MCF 10A (cell line): Measurements from ENCODE around the gene TRANK1. TPM values are rescaled to one million over a fixed set of nuclear protein-coding genes. Genes with fewer than 3 reads are reported as not detected.

ENCODE experiments used
- BruUV-seq: library from RNA; stranded (reverse); fragments of 400-500 nt; replicated peaks from 2 replicates; lab custom pipeline; 2021; lab: Mats Ljungman, UMichigan
- CTCF ChIA-PET: fragments of 300-600 bp; sonication (Branson Sonifier 250); formaldehyde crosslinking; extraction: SDS; loops from one replicate; lab custom pipeline; 2021; ENCODE audit warnings: antibody characterized with exemption, inconsistent platforms; lab: Yijun Ruan, JAX
- POLR2A ChIA-PET: fragments of 300-600, 350-650 bp; sonication (Branson Sonifier 250); formaldehyde crosslinking; extraction: SDS; loops from one replicate; lab custom pipeline; 2020; ENCODE audit warnings: antibody characterized with exemption, inconsistent platforms; lab: Yijun Ruan, JAX
- DNase-seq: peaks from one replicate; pipeline ENCODE4 v3.0.0-alpha.2; 2018; ENCODE audit not compliant: unreplicated experiment
- H3K27ac Mint-ChIP-seq: one replicate; pipeline ENCODE4 v1.8.0; 2022; ENCODE audit warnings: mild to moderate bottlenecking, low read depth, mixed read lengths; ENCODE audit not compliant: unreplicated experiment
- H3K27me3 Mint-ChIP-seq: one replicate; pipeline ENCODE4 v1.8.0; 2022; ENCODE audit warnings: mixed read lengths; ENCODE audit not compliant: insufficient read depth, unreplicated experiment
- H3K36me3 Mint-ChIP-seq: one replicate; pipeline ENCODE4 v1.8.0; 2022; ENCODE audit warnings: mild to moderate bottlenecking, moderate library complexity, mixed read lengths; ENCODE audit not compliant: insufficient read depth, unreplicated experiment
- H3K4me1 Mint-ChIP-seq: one replicate; pipeline ENCODE4 v1.8.0; 2022; ENCODE audit warnings: mixed read lengths; ENCODE audit not compliant: insufficient read depth, unreplicated experiment
- H3K4me3 Mint-ChIP-seq: one replicate; pipeline ENCODE4 v1.8.0; 2022; ENCODE audit warnings: mild to moderate bottlenecking, moderate library complexity, mixed read lengths; ENCODE audit not compliant: unreplicated experiment
- H3K9me3 Mint-ChIP-seq: one replicate; pipeline ENCODE4 v1.8.0; 2022; ENCODE audit warnings: mixed read lengths; ENCODE audit not compliant: unreplicated experiment
- CTCF ChIP-seq: fragments of 200-600 bp; IDR thresholded peaks from one replicate; pipeline ENCODE4 v1.8.0; 2022; ENCODE audit warnings: antibody characterized with exemption, mild to moderate bottlenecking; ENCODE audit not compliant: unreplicated experiment
- intact Hi-C: fragments of 100-400 bp; cut with micrococcal nuclease; formaldehyde crosslinking; loops from 2 replicates; pipeline ENCODE4 v1.14.1; 2022
- total RNA-seq: library from RNA; stranded (reverse); gene quantifications from 2 replicates; pipeline ENCODE4 v1.2.3, GENCODE V29; 2022

The TRANK1 gene
- total RNA-seq, 1 experiment from 2014 or later, result 4.7 TPM

- BruUV-seq, result no TSS peak
- H3K4me1 Mint-ChIP-seq, result no peaks in the 10 kb centered on the region
- H3K27ac Mint-ChIP-seq, result no peak overlapping the region
- intact Hi-C loops, result loop anchor here (2.0 kb wide), 1 partner anchor 49 kb away; no protein-coding TSS in a partner anchor
- DNase-seq, result no peak
- ChIA-PET POLR2A (no interaction called here), CTCF (interaction anchor here (0.6 to 3.6 kb wide), 2 partner anchors 30 to 941 kb away, joined by 3 to 14 read pairs; no protein-coding TSS in a partner anchor)
- peaks cover 8% of the 10 kb centered on the region for H3K9me3 Mint-ChIP-seq
- H3K4me3 Mint-ChIP-seq, result no peak overlapping the region
- no peak for TF ChIP-seq CTCF
- H3K36me3 Mint-ChIP-seq, result peaks cover 7% of the 10 kb centered on the region
- H3K27me3 Mint-ChIP-seq, result no peaks in the 10 kb centered on the region
Measured at GRCh38 chr3:36842275-36842674, 102.6 kb downstream of the TRANK1 start.

GRCh38 chr3:36840453-36840921, 104.4 kb downstream of the TRANK1 start:
- H3K36me3 Mint-ChIP-seq, result peaks cover 7% of the 10 kb centered on the region
- TF ChIP-seq CTCF, result no peak
- no peak overlapping the region for H3K4me3 Mint-ChIP-seq
- no peak overlapping the region for H3K27ac Mint-ChIP-seq
- no peak for DNase-seq
- H3K4me1 Mint-ChIP-seq, result no peaks in the 10 kb centered on the region
- BruUV-seq, result no TSS peak
- no peaks in the 10 kb centered on the region for H3K27me3 Mint-ChIP-seq
- CTCF ChIA-PET, result interaction anchor here (1.3 kb wide), 1 partner anchor 14 kb away, joined by 5 read pairs; no protein-coding TSS in a partner anchor
- peaks cover 8% of the 10 kb centered on the region for H3K9me3 Mint-ChIP-seq
- POLR2A ChIA-PET, result no interaction called here
- intact Hi-C loops, result no loop called here

GRCh38 chr3:36837089-36837488, 107.8 kb downstream of the TRANK1 start:
- no peak for TF ChIP-seq CTCF
- Mint-ChIP-seq H3K36me3 (peaks cover 7% of the 10 kb centered on the region), H3K27me3 (no peaks in the 10 kb centered on the region), H3K9me3 (peaks cover 8% of the 10 kb centered on the region), H3K4me1 (no peaks in the 10 kb centered on the region), H3K4me3 (no peak overlapping the region), H3K27ac (no peak overlapping the region)
- intact Hi-C loops, result no loop called here
- DNase-seq, result no peak
- BruUV-seq, result no TSS peak
- ChIA-PET CTCF (interaction anchor here (1.0 to 1.1 kb wide), 3 partner anchors 11 to 45 kb away, joined by 3 to 6 read pairs (median 4); no protein-coding TSS in a partner anchor), POLR2A (no interaction called here)

- BruUV-seq, result no TSS peak
- ChIA-PET POLR2A (no interaction called here), CTCF (interaction anchor here (0.7 to 1.4 kb wide), 3 partner anchors 24 to 36 kb away, joined by 3 to 4 read pairs (median 3); no protein-coding TSS in a partner anchor)
- no peaks in the 10 kb centered on the region for H3K4me1 Mint-ChIP-seq
- H3K27me3 Mint-ChIP-seq, result no peaks in the 10 kb centered on the region
- H3K36me3 Mint-ChIP-seq, result peaks cover 7% of the 10 kb centered on the region
- no peak for TF ChIP-seq CTCF
- H3K9me3 Mint-ChIP-seq, result no peaks in the 10 kb centered on the region
- no peak overlapping the region for H3K27ac Mint-ChIP-seq
- intact Hi-C loops, result no loop called here
- no peak for DNase-seq
- no peak overlapping the region for H3K4me3 Mint-ChIP-seq
Measured at GRCh38 chr3:36833160-36833814, 111.6 kb downstream of the TRANK1 start.
